ENCODE data around the gene PTPRK.

PTPRK gene

GRCh38 chr6:128513878-128514277 lies 6.5 kb downstream of the PTPRK start:
- no peak for TF ChIP-seq REST (IDR thresholded peaks at IDR 0.05; ENCODE audit: low read depth)
- TF ChIP-seq EP300 (IDR thresholded peaks at IDR 0.05; ENCODE audit: borderline replicate concordance): no peak
- TF ChIP-seq EGR1 (IDR thresholded peaks at IDR 0.05): no peak
- TF ChIP-seq TAF1 (IDR thresholded peaks at IDR 0.05; ENCODE audit: low read depth): no peak
- TF ChIP-seq RAD21 (IDR thresholded peaks at IDR 0.05; ENCODE audit: low read depth): no peak
- TF ChIP-seq USF1 (IDR thresholded peaks at IDR 0.05): no peak
- no peak for TF ChIP-seq FOXM1 (IDR thresholded peaks at IDR 0.05; ENCODE audit: borderline replicate concordance, low read depth)
- no peak for TF ChIP-seq CREB1 (IDR thresholded peaks at IDR 0.05; ENCODE audit: low read depth)
- TF ChIP-seq YY1 (IDR thresholded peaks at IDR 0.05; ENCODE audit: low read depth): no peak
- TF ChIP-seq CEBPB (IDR thresholded peaks at IDR 0.05): no peak
- TF ChIP-seq ZBTB7A (IDR thresholded peaks at IDR 0.05; ENCODE audit: low read depth): no peak
- no peak for TF ChIP-seq NFIC (IDR thresholded peaks at IDR 0.05)
- TF ChIP-seq MAX (IDR thresholded peaks at IDR 0.05): no peak
- TF ChIP-seq TCF12 (IDR thresholded peaks at IDR 0.05; ENCODE audit: low read depth): no peak
- no peak for TF ChIP-seq TEAD4 (IDR thresholded peaks at IDR 0.05)

- TF ChIP-seq EGR1 (IDR thresholded peaks at IDR 0.05): no peak
- TF ChIP-seq NFIC (IDR thresholded peaks at IDR 0.05): no peak
- no peak for TF ChIP-seq MAX (IDR thresholded peaks at IDR 0.05)
- no peak for TF ChIP-seq CREB1 (IDR thresholded peaks at IDR 0.05; ENCODE audit: low read depth)
- TF ChIP-seq EP300 (IDR thresholded peaks at IDR 0.05; ENCODE audit: borderline replicate concordance): no peak
- no peak for TF ChIP-seq YY1 (IDR thresholded peaks at IDR 0.05; ENCODE audit: low read depth)
- no peak for TF ChIP-seq CEBPB (IDR thresholded peaks at IDR 0.05)
- no peak for TF ChIP-seq TCF12 (IDR thresholded peaks at IDR 0.05; ENCODE audit: low read depth)
- no peak for TF ChIP-seq TAF1 (IDR thresholded peaks at IDR 0.05; ENCODE audit: low read depth)
- no peak for TF ChIP-seq REST (IDR thresholded peaks at IDR 0.05; ENCODE audit: low read depth)
- no peak for TF ChIP-seq TEAD4 (IDR thresholded peaks at IDR 0.05)
- TF ChIP-seq USF1 (IDR thresholded peaks at IDR 0.05): no peak
- TF ChIP-seq RAD21 (IDR thresholded peaks at IDR 0.05; ENCODE audit: low read depth): no peak
- no peak for TF ChIP-seq FOXM1 (IDR thresholded peaks at IDR 0.05; ENCODE audit: borderline replicate concordance, low read depth)
- no peak for TF ChIP-seq ZBTB7A (IDR thresholded peaks at IDR 0.05; ENCODE audit: low read depth)
These were observed 8.1 kb downstream of the PTPRK start for GRCh38 chr6:128512296-128512695.

- TF ChIP-seq TEAD4 (IDR thresholded peaks at IDR 0.05) (no peak), CEBPB (IDR thresholded peaks at IDR 0.05) (no peak), CREB1 (IDR thresholded peaks at IDR 0.05; ENCODE audit: low read depth) (no peak), ZBTB7A (IDR thresholded peaks at IDR 0.05; ENCODE audit: low read depth) (no peak), TAF1 (IDR thresholded peaks at IDR 0.05; ENCODE audit: low read depth) (no peak), REST (IDR thresholded peaks at IDR 0.05; ENCODE audit: low read depth) (no peak), FOXM1 (IDR thresholded peaks at IDR 0.05; ENCODE audit: borderline replicate concordance, low read depth) (no peak), NFIC (IDR thresholded peaks at IDR 0.05) (no peak), EP300 (IDR thresholded peaks at IDR 0.05; ENCODE audit: borderline replicate concordance) (no peak), MAX (IDR thresholded peaks at IDR 0.05) (no peak), RAD21 (IDR thresholded peaks at IDR 0.05; ENCODE audit: low read depth) (no peak), TCF12 (IDR thresholded peaks at IDR 0.05; ENCODE audit: low read depth) (no peak)
These were observed 8.9 kb downstream of the PTPRK start for GRCh38 chr6:128511506-128511905.

GRCh38 chr6:128509709-128510108 lies 10.7 kb downstream of the PTPRK start:
- TF ChIP-seq CREB1 (IDR thresholded peaks at IDR 0.05; ENCODE audit: low read depth) (no peak), TCF12 (IDR thresholded peaks at IDR 0.05; ENCODE audit: low read depth) (no peak), RAD21 (IDR thresholded peaks at IDR 0.05; ENCODE audit: low read depth) (no peak), MAX (IDR thresholded peaks at IDR 0.05) (no peak), REST (IDR thresholded peaks at IDR 0.05; ENCODE audit: low read depth) (no peak), TEAD4 (IDR thresholded peaks at IDR 0.05) (no peak), NFIC (IDR thresholded peaks at IDR 0.05) (no peak), ZBTB7A (IDR thresholded peaks at IDR 0.05; ENCODE audit: low read depth) (no peak), YY1 (IDR thresholded peaks at IDR 0.05; ENCODE audit: low read depth) (no peak)

Measured in Ishikawa (cell line).